Type B pancreatic cell (in vitro differentiated cells): ENCODE measurements around the gene SESN3. TPM values are rescaled to one million over a fixed set of nuclear protein-coding genes. Genes with fewer than 3 reads are reported as not detected.

Experiments used
- DNase-seq: peaks from one replicate; pipeline ENCODE4 v3.0.0; 2021; ENCODE audit warnings: mixed read lengths; ENCODE audit not compliant: unreplicated experiment; ENCODE audit errors: extremely low spot score
- H3K27ac Mint-ChIP-seq: 2 replicates; pipeline ENCODE4 v1.8.0; 2021; ENCODE audit warnings: mild to moderate bottlenecking, mixed read lengths
- H3K27me3 Mint-ChIP-seq: 2 replicates; pipeline ENCODE4 v1.8.0; 2021; ENCODE audit warnings: mixed read lengths
- H3K36me3 Mint-ChIP-seq: 2 replicates; pipeline ENCODE4 v1.8.0; 2021; ENCODE audit warnings: mixed read lengths
- H3K4me1 Mint-ChIP-seq: one replicate; pipeline ENCODE4 v1.8.0; 2021; ENCODE audit warnings: mixed read lengths; ENCODE audit not compliant: unreplicated experiment
- H3K4me3 Mint-ChIP-seq: 2 replicates; pipeline ENCODE4 v1.8.0; 2021; ENCODE audit warnings: mild to moderate bottlenecking, mixed read lengths
- H3K9me3 Mint-ChIP-seq: 2 replicates; pipeline ENCODE4 v1.8.0; 2021; ENCODE audit warnings: mixed read lengths
- total RNA-seq: library from RNA; stranded (reverse); gene quantifications from 2 replicates; pipeline ENCODE4 v1.2.1, GENCODE V29; 2021; ENCODE audit warnings: low replicate concordance
- TF ChIP-seq, protein P1 (sequence below): fragments of 200-600 bp; sonication (generic); conservative IDR thresholded peaks from 2 replicates; pipeline ENCODE4 v1.5.0; 2021; ENCODE audit warnings: antibody characterized with exemption, mild to moderate bottlenecking

SESN3 gene
- total RNA-seq, 1 donor from 2014 or later: 107 TPM

DNA sequence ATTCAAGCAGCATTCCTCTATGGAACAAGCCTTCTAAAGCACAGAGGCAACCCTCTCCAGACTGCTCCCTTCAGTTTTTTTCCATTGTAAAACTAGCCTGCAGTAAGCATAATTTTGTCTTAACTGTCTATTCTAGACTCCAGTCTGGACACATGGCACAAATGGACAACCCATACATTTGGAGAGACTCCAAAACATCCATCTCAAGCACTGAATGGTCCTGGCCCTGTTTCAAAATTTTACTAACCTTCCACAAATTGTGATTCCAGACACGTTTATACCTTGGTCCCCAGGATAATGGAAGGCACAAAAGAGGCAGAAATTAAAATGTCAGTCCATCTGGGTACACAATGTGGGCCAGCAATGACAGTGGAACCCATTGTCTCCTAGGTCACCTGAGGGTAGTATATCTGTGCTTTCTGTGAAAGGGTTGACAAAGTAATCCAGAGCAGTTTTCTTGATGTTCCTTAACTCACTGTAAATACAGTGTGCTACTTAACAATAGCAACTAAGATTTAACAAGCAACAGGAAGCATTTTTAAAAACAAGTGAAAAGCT lies 16.2 kb upstream of the SESN3 start:
- Mint-ChIP-seq H3K9me3 (no peaks in the 10 kb centered on the region), H3K4me3 (no peak overlapping the region), H3K36me3 (no peaks in the 10 kb centered on the region), H3K27ac (no peak overlapping the region), H3K4me1 (peaks cover 34% of the 10 kb centered on the region), H3K27me3 (no peaks in the 10 kb centered on the region)
- no peak for DNase-seq
- TF ChIP-seq, protein P1, sequence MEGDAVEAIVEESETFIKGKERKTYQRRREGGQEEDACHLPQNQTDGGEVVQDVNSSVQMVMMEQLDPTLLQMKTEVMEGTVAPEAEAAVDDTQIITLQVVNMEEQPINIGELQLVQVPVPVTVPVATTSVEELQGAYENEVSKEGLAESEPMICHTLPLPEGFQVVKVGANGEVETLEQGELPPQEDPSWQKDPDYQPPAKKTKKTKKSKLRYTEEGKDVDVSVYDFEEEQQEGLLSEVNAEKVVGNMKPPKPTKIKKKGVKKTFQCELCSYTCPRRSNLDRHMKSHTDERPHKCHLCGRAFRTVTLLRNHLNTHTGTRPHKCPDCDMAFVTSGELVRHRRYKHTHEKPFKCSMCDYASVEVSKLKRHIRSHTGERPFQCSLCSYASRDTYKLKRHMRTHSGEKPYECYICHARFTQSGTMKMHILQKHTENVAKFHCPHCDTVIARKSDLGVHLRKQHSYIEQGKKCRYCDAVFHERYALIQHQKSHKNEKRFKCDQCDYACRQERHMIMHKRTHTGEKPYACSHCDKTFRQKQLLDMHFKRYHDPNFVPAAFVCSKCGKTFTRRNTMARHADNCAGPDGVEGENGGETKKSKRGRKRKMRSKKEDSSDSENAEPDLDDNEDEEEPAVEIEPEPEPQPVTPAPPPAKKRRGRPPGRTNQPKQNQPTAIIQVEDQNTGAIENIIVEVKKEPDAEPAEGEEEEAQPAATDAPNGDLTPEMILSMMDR: no peak

DNA sequence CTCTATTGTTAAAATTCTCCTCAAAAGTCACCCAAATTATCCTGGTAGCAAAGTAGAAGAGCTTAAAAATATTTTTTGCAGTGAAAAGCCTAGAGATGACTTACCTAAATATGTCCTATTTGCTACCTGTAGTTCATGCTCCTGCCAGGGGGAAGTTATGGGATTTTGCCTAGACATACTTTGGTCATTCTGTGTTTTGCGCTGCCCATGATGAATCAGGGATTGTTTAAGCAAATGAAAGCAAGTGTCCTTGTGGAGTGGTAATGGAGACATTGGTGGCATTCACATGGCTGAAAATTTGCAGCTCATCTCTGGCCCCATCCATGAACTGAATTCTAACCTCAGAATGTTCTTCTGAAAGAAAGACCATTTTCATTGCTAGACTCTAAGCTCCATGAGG lies 14.6 kb upstream of the SESN3 start:
- H3K9me3 Mint-ChIP-seq: no peaks in the 10 kb centered on the region
- TF ChIP-seq, protein P1: no peak
- H3K36me3 Mint-ChIP-seq: no peaks in the 10 kb centered on the region
- H3K4me1 Mint-ChIP-seq: peaks cover 39% of the 10 kb centered on the region
- H3K27ac Mint-ChIP-seq: peak overlapping the region; percentile 16
- no peaks in the 10 kb centered on the region for H3K27me3 Mint-ChIP-seq
- DNase-seq: no peak
- no peak overlapping the region for H3K4me3 Mint-ChIP-seq

DNA sequence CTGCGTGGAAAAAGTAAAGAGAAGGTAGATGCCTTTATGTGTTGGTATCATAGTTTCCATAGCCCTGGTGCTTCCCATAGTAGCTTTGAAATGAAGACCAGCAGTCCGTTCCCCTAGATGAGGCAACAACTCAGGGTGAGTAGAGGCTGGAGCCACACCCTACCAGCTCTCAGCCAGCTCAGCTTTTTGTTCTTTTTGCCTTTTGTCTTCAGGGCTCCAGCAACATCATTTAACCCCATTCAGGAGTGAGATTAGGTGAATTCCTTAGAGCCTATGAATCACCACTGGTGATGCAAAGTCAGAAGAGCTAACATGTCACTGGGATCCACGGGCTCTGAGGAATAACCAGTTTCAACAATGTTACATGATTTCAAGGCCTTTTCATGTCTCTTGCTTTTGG lies 14.0 kb upstream of the SESN3 start:
- no peaks in the 10 kb centered on the region for H3K27me3 Mint-ChIP-seq
- H3K4me3 Mint-ChIP-seq: no peak overlapping the region
- TF ChIP-seq, protein P1: no peak
- H3K9me3 Mint-ChIP-seq: no peaks in the 10 kb centered on the region
- H3K27ac Mint-ChIP-seq: peak overlapping the region; percentile 16
- H3K36me3 Mint-ChIP-seq: no peaks in the 10 kb centered on the region
- no peak for DNase-seq
- H3K4me1 Mint-ChIP-seq: peaks cover 39% of the 10 kb centered on the region

DNA sequence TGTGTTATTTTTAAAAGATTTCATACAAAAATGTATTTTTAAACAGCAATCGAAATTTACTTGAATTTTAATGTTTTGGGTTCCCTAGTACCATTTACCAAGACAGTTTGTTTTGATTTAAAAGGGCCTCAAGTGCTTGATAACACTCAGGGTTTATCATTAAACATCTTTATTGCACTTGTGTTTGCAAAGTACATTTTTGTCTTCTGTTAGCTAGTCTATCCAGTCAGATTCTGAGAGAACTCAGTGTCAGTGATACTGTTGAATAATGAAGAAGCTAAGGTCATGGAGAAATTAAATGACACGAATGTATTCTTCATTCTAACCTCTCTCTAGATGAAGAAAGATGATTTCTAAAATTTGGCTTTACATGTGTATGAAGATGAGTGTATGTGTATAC lies 12.7 kb upstream of the SESN3 start:
- DNase-seq: no peak
- Mint-ChIP-seq H3K27ac (no peak overlapping the region), H3K4me3 (no peak overlapping the region), H3K27me3 (no peaks in the 10 kb centered on the region), H3K36me3 (no peaks in the 10 kb centered on the region), H3K9me3 (no peaks in the 10 kb centered on the region), H3K4me1 (peaks cover 33% of the 10 kb centered on the region)
- TF ChIP-seq, protein P1: no peak

DNA sequence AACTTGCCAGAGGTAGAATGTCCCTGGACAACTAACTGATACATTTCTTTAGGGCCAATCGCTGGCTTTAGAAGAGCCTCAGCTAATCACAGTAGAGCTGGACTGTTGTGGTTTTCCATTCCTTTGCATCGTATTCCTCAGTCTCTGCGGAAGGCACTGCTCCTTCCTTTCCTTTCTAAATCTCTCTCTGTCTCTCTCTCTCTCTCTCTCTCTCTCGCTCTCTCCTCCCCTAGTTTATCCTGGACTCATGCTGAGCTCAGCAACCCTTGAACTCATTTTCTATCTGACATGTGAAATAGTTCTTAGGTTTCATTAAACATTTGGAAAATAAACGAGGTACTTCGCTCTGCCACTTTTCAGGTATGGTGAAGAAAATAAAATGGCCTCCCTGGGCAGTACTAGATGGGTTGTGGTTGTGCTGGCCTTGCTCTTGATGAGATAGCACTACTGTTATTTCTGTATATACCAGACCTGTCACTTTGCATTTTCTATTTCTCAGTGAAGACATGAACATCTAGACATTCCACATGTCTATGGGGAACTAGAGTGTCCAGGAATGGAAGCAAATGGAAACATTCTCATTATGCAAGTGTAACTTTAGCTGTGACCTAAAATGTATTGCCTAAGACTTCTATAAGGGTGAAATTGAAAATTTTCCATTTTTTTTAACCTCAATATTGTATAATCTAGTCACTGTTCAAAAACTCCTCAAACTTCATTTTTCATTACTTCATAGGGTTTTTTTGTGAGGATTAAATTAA lies 12.0 kb upstream of the SESN3 start:
- peaks cover 29% of the 10 kb centered on the region for H3K4me1 Mint-ChIP-seq
- H3K27me3 Mint-ChIP-seq: no peaks in the 10 kb centered on the region
- H3K36me3 Mint-ChIP-seq: no peaks in the 10 kb centered on the region
- H3K9me3 Mint-ChIP-seq: no peaks in the 10 kb centered on the region
- TF ChIP-seq, protein P1: no peak
- peak overlapping the region; percentile 15 for H3K27ac Mint-ChIP-seq
- DNase-seq: no peak
- H3K4me3 Mint-ChIP-seq: no peak overlapping the region
